K562 (cell line): ENCODE measurements around the gene DGLUCY. TPM values are rescaled to one million over a fixed set of nuclear protein-coding genes. Genes with fewer than 3 reads are reported as not detected.

Experiments
- ATAC-seq: fragments of 200-7000 bp; cut with Tn5 transposase; 3 replicates; pipeline ENCODE4 v1.9.1; 2020; ENCODE audit warnings: moderate library complexity
- BruUV-seq: library from RNA; stranded (reverse); fragments of 400-500 nt; replicated peaks from 2 replicates; lab custom pipeline; 2021; lab: Mats Ljungman, UMichigan
- CTCF ChIA-PET: fragments of 300-600 bp; formaldehyde crosslinking; extraction: SDS; loops from one replicate; lab custom pipeline; 2021; ENCODE audit warnings: low intra/inter-chr PET ratio; lab: Yijun Ruan, JAX
- POLR2A ChIA-PET: fragments of 300-600, 350-650 bp; sonication (Branson Sonifier 250); formaldehyde crosslinking; extraction: SDS; loops from one replicate; lab custom pipeline; 2021; ENCODE audit warnings: antibody characterized with exemption, inconsistent platforms; lab: Yijun Ruan, JAX
- DNase-seq, 4 experiments: peaks; one replicate each; pipeline versions ENCODE4 v3.0.0 to v3.0.0-alpha.2; 2011 to 2018; ENCODE audit warnings: low spot score in 3 of 4, mixed read lengths in 3 of 4; ENCODE audit errors: extremely low read depth in 1 of 4
- FAIRE-seq: peaks from 2 replicates; lab custom pipeline; 2011; peaks lifted over from hg19 to GRCh38; lab: Jason Lieb, UNC
- H2AFZ ChIP-seq: 2 replicates; pipeline ENCODE4 v1.6.0; 2011; ENCODE audit warnings: low read depth, low read length, control low read depth, inconsistent platforms
- H3K27ac ChIP-seq: fragments of 200-600 bp; 3 replicates; pipeline ENCODE4 v1.8.0; 2011; ENCODE audit warnings: low read depth, mild to moderate bottlenecking, control low read depth, inconsistent platforms, low read length, moderate library complexity, mixed read lengths; ENCODE audit errors: extremely low read depth
- H3K27me3 ChIP-seq, 2 experiments: fragments of 300-600 bp in 1 of 2; 2 replicates in 1 of 2; 3 replicates in 1 of 2; pipeline versions ENCODE4 v1.6.0 to v1.8.0; 2011; ENCODE audit warnings: inconsistent platforms in 2 of 2, low read length in 2 of 2, mild to moderate bottlenecking in 1 of 2, mixed read lengths in 1 of 2, moderate library complexity in 1 of 2; ENCODE audit not compliant: control insufficient read depth in 2 of 2, insufficient read depth in 2 of 2
- H3K36me3 ChIP-seq: fragments of 300-600 bp; 3 replicates; pipeline ENCODE4 v1.8.0; 2011; ENCODE audit warnings: mild to moderate bottlenecking, low read length, inconsistent platforms; ENCODE audit not compliant: control insufficient read depth, insufficient read depth
- H3K4me1 ChIP-seq, 2 experiments: fragments of 200-600 bp in 1 of 2; replicated peaks in 1 of 2; 2 replicates in 1 of 2; 3 replicates in 1 of 2; pipeline versions ENCODE4 v1.5.1 to v1.8.0; 2011; ENCODE audit warnings: inconsistent platforms in 2 of 2, low read length in 2 of 2, mild to moderate bottlenecking in 1 of 2, mixed read lengths in 1 of 2, moderate library complexity in 1 of 2; ENCODE audit not compliant: control insufficient read depth in 2 of 2, insufficient read depth in 2 of 2
- H3K4me2 ChIP-seq: 2 replicates; pipeline ENCODE4 v1.6.1; 2011; ENCODE audit warnings: low read length, control low read depth, inconsistent platforms, mixed read lengths; ENCODE audit not compliant: insufficient read depth
- H3K4me3 ChIP-seq: fragments of 200-600 bp; sonication (generic), shearing (Covaris generic); 2 replicates; pipeline ENCODE4 v1.5.1; 2016; ENCODE audit warnings: control low read depth, inconsistent platforms
- H3K79me2 ChIP-seq: fragments of 200-600 bp; 3 replicates; pipeline ENCODE4 v1.8.0; 2011; ENCODE audit warnings: low read length, inconsistent platforms; ENCODE audit not compliant: control insufficient read depth, insufficient read depth
- H3K9ac ChIP-seq, 2 experiments: 2 replicates each; pipeline versions ENCODE4 v1.6.0 to v1.6.1; 2011; ENCODE audit warnings: low read depth in 2 of 2, low read length in 2 of 2, control low read depth in 1 of 2, inconsistent platforms in 1 of 2, mild to moderate bottlenecking in 1 of 2, mixed read lengths in 1 of 2; ENCODE audit not compliant: insufficient read depth in 1 of 2
- H3K9me1 ChIP-seq: one replicate; pipeline ENCODE4 v1.6.0; 2011; ENCODE audit warnings: inconsistent platforms, mild to moderate bottlenecking, low read length, moderate library complexity; ENCODE audit not compliant: control insufficient read depth, insufficient read depth
- H3K9me3 ChIP-seq: replicated peaks from 2 replicates; pipeline ENCODE4 v1.5.1; 2011; ENCODE audit warnings: low read depth, low read length, inconsistent platforms; ENCODE audit not compliant: control insufficient read depth, insufficient read depth
- H4K20me1 ChIP-seq: replicated peaks from 2 replicates; pipeline ENCODE4 v1.6.1; 2011; ENCODE audit warnings: low read length, inconsistent platforms, mixed read lengths; ENCODE audit not compliant: control insufficient read depth, insufficient read depth
- CTCFL ChIP-seq: IDR thresholded peaks from 2 replicates; pipeline ENCODE4 v1.6.1; 2011; ENCODE audit warnings: borderline replicate concordance, low read depth, mild to moderate bottlenecking, moderate library complexity, low read length; ENCODE audit not compliant: insufficient read depth, poor library complexity, severe bottlenecking
- MED1 ChIP-seq: sonication (generic); formaldehyde crosslinking; IDR thresholded peaks from 2 replicates; pipeline ENCODE4 v1.8.1; 2023; ENCODE audit warnings: missing genetic modification reagents, borderline replicate concordance
- STAT5A ChIP-seq: IDR thresholded peaks from 2 replicates; pipeline ENCODE4 v1.6.1; 2012; ENCODE audit warnings: low read length, inconsistent platforms, borderline replicate concordance
- WHSC1 ChIP-seq: IDR thresholded peaks from one replicate; pipeline ENCODE4 v1.6.1; 2012; ENCODE audit warnings: low read length, control low read depth, inconsistent platforms
- ZNF263 ChIP-seq: sonication (generic); formaldehyde crosslinking; IDR thresholded peaks from 2 replicates; pipeline ENCODE4 v1.8.0; 2022; ENCODE audit warnings: mild to moderate bottlenecking, missing genetic modification reagents, borderline replicate concordance
- WGBS: fragments of 100-300 bp; shearing (Covaris generic); methylation state at CpG from one replicate; pipeline ENCODE4 v1.1.6; 2016; ENCODE audit warnings: low coverage, mixed read lengths; ENCODE audit not compliant: insufficient coverage; ENCODE audit errors: missing lambda C conversion rate; 5-methylcytosine and 5-hydroxymethylcytosine counted together
- in situ Hi-C: fragments of 300-500 bp; cut with MboI; formaldehyde crosslinking; loops from 4 replicates; pipeline ENCODE4 v1.15.0; 2018; ENCODE audit warnings: inconsistent platforms, mixed read lengths
- intact Hi-C: fragments of 100-400 bp; cut with micrococcal nuclease; formaldehyde crosslinking; loops from 2 replicates; pipeline ENCODE4 v1.14.2; 2022
- polyA plus RNA-seq, 8 experiments: library from polyadenylated mRNA; depleted of rRNA in 4 of 8; stranded (reverse) in 5 of 8; unstranded in 3 of 8; fragments of >200 nt; fragmentation: Nextera tagmentation in 2 of 8; fragmentation: Illumina TruSeq in 1 of 8; extraction: Ambion mirVana in 2 of 8; extraction: Trizol in 1 of 8; gene quantifications; 2 replicates each; pipeline versions ENCODE4 v1.2.1 to v1.2.3, GENCODE V29; 2011 to 2014; ENCODE audit warnings: inconsistent platforms in 1 of 8, missing spikeins in 1 of 8
- total RNA-seq, 7 experiments: library from RNA; depleted of rRNA in 6 of 7; stranded (reverse); fragments of >200 nt in 6 of 7; fragmentation: Illumina TruSeq in 2 of 7; extraction: Trizol in 2 of 7; gene quantifications; 2 replicates each; pipeline versions ENCODE4 v1.2.1 to v1.2.3, GENCODE V29; 2011 to 2021; ENCODE audit warnings: low replicate concordance in 1 of 7

The DGLUCY gene
- total and polyA plus RNA-seq, 9 of the 15 experiments (the other 6 are each of a cell fraction or from before 2014, with no cell fraction given): 9.9 to 28.4 (median 21.0) TPM

GRCh38 chr14:91070572-91070971 lies 43.3 kb upstream of the DGLUCY start (continued):
- TF ChIP-seq CTCFL: no peak
- TF ChIP-seq MED1 (CRISPR knock-in tag): no peak
- no peak for TF ChIP-seq STAT5A
- no peak for TF ChIP-seq ZNF263

GRCh38 chr14:91075553-91075952 lies 38.3 kb upstream of the DGLUCY start:
- Histone ChIP-seq H3K36me3 (no peaks in the 10 kb centered on the region), H3K79me2 (no peaks in the 10 kb centered on the region), H3K27me3 (no peaks in the 10 kb centered on the region), H4K20me1 (no peaks in the 10 kb centered on the region), H3K9me1 (no peaks in the 10 kb centered on the region), H2AFZ (no peak overlapping the region), H3K27ac (no peak overlapping the region), H3K4me3 (no peak overlapping the region), H3K4me2 (no peak overlapping the region), H3K9me3 (no peaks in the 10 kb centered on the region), H3K9ac (no peak overlapping the region), H3K4me1 (no peaks in the 10 kb centered on the region; a peak in 1 of 5 replicates)
- 52% methylated on average over 4 of the region's 5 CpGs for WGBS
- CTCF ChIA-PET: no interaction called here
- in situ Hi-C loops (no loop called here), intact Hi-C loops (no loop called here)
- BruUV-seq: no TSS peak
- ATAC-seq: no peak
- no peak for FAIRE-seq
- no peak for TF ChIP-seq WHSC1
- no peak for DNase-seq
- POLR2A ChIA-PET: no interaction called here
